Hematopoietic multipotent progenitor cell treated with erythropoietin and hydrocortisone succinate and interleukin-3 and kit ligand, for 6 days (in vitro differentiated cells): ENCODE results near the gene CHST9.
"Not testable (repeated sequence)": the region's sequence is repeated elsewhere in the genome, so short reads cannot be mapped to it uniquely, and the experiment has no call there.

Experiments used
- DNase-seq: peaks from one replicate; pipeline ENCODE4 v3.0.0-alpha.2; 2015

CHST9 gene

GRCh38 chr18:27165412-27165811 lies 19.7 kb downstream of the CHST9 start:
- DNase-seq = no peak

DNA sequence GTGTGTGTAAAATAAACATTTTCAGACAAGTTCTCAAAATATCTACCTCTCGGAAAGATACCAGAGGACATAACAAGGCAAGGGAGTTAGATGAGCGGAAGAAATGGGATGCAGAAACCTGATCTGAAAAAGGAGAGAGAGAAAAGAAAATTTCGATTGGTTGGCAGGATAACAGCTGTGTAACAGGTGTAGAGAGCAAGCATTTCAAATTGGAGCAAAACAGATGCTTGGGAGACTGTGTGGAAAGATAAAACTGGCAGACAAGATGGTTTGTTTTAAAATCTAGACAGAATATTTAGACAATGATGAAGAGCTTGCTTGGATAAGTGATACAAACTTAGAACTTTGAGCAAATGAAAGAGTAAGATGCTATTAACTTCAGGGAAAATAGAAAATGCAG lies 20.2 kb downstream of the CHST9 start:
- no peak for DNase-seq

DNA sequence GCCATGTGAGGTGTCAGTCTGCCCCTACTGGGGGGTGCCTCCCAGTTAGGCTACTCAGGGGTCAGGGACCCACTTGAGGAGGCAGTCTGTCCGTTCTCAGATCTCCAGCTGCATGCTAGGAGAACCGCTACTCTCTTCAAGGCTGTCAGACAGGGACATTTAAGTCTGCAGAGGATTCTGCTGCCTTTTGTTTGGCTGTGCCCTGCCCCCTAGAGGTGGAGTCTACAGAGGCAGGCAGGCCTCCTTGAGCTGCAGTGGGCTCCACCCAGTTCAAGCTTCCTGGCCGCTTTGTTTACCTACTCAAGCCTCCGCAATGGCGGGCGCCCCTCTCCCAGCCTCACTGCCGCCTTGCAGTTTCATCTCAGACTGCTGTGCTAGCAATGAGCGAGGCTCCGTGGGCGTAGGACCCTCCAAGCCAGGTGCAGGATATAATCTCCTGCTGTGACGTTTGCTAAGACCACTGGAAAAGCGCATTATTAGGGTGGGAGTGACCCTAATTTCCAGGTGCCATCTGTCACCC lies 21.9 kb downstream of the CHST9 start:
- DNase-seq = not testable (repeated sequence)

DNA sequence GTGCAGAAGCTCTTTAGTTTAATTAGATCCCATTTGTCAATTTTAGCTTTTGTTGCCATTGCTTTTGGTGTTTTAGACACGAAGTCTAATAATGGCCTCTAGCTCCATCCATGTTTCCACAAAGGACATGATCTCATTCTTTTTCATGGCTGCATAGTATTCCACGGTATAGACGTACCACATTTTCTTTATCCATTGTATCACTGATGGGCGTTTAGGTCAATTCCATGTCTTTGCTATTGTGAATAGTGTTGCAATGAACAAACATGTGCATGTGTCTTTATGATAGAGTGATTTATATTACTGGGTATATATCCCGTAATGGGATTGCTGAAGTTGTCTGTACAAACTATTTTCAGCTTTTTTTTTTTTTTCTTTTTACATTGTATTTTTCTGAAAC lies 35.9 kb downstream of the CHST9 start:
- not testable (repeated sequence) for DNase-seq

DNA sequence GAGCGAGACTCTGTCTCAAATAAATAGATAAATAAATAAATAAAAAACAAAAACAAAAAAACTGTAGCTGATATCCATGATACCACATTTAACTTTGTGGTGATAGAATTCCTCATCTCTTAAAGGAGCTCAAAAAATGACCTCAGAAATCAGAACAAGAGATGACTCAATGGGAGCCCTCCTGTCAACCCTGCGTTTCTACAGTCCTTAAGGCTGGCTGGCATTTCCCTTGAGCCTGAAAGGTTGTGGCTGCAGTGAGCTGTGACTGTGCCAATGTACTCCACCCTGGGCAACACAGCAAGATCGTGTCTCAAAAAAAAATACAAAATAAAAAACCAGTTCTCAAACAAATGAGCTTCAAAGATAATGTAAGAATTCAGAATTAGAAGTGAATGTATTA lies 40.4 kb downstream of the CHST9 start:
- no peak for DNase-seq

DNA sequence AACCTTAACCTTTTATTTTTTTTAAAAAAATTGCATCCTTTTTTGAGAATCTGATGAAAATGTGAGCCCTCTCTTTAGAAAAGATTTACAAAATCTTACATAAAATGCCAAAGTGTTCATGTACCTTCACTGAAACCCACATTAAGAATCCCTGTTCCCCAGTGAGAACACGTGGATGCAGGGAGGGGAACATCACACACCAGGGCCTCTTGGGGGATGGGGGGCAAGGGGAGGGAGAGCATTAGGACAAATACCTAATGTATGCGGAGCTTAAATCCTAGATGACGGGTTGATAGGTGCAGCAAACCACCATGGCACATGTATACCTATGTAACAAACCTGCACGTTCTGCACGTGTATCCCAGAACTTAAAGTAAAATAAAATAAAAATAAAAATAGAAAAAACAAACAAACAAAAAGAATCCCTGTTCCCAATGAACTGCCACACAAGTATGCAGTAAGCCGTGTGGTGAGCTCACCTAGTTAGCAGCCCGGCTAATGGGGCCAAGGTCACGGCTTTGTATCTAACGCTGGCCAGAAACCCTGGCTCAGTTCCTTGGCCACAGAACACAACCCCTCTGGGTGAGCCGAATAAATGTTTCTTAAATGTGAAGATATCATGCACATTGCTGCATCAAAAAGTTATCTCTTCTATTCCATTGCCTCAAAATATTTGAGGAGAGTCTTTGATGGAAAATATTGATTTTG lies 41.4 kb downstream of the CHST9 start:
- DNase-seq = no peak

DNA sequence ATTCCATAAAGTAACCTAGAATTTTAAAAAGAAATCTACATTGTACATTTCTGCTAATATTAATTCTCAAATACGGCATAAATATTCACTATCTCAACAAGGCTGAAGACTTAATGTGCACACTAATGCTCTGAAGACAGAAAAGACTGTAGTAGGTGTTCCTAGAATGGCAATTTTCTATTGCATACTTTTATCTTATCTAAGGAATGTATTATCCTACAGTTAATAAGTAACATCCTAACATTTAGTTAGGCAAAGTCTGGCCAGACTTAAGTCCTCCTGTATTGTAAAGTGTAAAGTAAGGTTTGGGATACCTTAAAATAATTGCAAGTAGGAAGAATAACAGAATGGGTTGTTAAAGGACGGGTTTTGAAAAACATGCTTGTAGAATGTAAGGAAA lies 42.2 kb downstream of the CHST9 start:
- DNase-seq = no peak

DNA sequence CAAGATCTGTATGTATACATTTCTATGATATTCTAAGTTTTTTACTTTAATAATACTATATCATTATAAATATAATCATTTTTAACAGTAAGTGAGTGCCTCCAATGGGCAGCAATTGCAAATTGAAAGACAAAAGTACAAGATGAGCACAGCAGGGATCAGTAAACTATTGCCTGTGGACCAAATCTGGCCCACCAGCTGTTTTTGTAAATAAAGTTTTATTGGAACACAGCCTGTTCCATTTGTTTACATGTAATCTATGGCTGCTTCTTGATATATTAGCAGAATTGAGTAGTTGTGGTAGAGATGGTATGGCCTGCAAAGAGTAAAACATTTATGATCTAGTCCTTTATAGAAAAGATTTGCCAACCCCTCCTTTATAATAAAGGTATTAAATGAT lies 43.2 kb downstream of the CHST9 start:
- no peak for DNase-seq

DNA sequence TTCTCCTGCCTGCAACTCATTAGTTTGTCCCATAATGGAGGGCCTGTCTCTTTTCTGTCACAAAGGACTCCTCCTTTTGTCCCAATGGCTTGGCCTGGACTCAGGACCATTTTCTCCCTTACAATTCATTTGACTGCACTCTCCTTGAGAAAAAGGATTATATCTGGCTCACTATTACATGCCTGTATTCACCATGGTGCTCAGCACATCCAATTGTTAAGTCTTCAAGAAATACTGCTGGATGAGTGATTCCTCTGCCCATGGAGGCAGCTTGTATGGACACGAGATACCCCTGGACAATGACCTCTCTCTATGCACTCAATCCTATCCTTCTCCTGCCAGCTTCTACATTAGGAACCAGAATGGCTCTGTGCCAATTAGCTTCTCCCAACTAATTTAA lies 47.0 kb downstream of the CHST9 start:
- no peak for DNase-seq

GRCh38 chr18:27136208-27136535 lies 48.9 kb downstream of the CHST9 start:
- DNase-seq = no peak

DNA sequence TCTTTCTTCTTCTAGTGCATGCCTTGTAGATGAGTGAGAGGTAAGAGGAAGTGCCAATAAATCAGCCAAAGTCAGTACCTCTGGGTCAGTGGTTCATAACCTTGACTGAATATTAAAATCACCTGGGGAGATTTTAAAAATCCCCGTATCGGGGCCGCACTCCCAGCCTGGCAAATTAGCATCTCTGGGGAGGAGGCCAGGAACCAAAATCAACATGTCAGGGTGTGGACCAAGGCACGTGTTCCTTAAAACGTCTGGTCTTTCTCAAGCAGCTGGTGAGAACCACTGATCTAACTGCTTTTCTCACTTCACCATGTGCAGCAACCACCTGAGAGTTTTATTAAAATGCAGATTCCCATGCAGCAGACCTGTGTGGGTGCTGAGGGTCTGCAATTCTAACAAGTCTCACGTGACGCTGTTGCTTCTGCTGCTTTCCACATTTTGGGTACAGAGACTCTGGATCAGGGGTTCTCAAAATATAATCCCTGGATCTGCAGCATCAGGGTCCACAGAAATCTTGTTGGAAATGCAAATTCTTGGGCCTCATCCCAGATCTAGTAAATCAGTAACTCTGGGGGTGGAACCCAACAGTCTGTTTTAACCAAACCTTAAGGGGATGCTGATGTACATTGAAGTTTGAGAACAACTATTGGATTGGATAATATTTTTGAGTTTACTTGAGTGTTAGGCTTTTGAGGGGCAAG lies 49.5 kb downstream of the CHST9 start:
- DNase-seq = no peak

DNA sequence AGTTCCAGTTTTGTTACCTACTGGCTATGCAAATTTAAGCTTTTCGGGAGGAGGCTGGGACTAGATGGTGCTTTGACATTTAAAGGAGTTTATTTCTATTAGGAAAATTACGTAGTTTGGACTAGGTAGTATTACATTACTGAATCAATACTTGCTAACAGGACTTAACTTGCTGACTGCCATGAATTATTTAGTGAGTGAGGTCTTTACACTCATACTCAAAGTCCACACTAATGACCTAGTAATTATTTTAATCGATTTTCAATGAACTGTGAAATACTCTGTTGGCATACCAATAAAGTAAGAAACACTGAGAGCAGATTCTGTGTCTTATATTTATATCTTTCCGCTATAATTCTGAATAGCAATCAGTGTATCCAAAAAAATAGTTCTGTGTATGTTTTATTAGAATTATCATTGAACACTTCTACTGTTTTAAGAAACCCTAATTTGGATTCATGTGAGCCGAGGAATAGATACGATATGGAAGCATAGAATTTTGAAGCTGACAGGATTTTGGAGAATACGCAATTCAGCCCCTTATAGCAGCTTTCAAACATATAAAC lies 55.0 kb downstream of the CHST9 start:
- DNase-seq = no peak

DNA sequence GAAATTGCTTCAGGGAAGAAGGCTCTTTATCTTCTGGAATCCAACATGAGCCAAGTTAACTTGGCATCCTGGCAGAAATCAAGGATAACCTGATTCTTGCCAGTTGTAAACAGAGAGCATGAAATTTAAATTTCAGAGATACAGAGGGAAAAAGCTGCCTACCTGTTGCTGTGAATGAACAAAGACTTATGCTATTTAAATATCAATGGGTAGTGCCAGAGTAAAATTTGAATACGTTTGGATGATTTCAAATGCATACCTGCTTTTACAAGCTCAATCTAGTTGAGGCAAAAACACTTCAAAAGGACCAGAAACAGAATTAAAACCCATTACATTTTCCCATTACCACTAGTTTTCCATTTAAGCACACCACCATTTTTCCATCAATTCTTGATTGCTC lies 60.9 kb downstream of the CHST9 start:
- no peak for DNase-seq

DNA sequence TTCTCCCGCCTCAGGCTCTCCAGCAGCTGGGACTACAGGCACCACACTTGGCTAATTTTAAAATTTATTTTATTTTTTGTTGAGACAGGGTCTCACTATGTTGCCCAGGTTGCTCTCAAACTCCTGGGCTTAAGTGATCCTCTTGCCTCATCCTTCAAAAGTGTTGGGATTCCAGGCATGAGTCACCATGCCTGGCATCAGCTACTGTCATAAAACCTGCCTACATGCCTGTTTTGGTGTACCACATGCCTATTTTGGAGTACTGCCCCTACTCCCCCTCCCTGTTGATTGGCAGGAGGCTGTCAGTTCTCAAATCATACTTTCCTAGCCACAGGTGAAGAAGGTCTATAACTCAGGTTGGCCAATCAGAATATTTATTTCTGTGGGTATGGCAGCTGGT lies 64.0 kb downstream of the CHST9 start:
- DNase-seq = no peak

DNA sequence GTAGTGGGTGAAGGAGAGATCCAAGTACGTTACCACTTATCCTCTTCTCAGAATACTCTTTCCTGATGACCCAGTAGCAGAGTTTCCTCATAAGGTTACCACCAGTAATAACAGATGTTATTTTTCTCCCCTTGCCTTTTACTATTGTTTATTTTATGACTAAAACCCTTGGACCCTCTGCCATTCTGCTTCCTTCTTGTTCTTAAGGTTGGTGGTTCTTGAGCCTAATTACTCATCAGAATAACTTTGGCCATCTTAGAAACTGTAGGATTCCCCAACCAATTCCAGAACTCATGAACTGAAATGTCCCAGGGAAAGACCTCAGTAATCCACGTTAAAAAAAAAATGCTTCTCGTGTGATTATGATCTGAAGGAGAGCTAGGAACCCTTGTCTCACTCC lies 64.9 kb downstream of the CHST9 start:
- no peak for DNase-seq

DNA sequence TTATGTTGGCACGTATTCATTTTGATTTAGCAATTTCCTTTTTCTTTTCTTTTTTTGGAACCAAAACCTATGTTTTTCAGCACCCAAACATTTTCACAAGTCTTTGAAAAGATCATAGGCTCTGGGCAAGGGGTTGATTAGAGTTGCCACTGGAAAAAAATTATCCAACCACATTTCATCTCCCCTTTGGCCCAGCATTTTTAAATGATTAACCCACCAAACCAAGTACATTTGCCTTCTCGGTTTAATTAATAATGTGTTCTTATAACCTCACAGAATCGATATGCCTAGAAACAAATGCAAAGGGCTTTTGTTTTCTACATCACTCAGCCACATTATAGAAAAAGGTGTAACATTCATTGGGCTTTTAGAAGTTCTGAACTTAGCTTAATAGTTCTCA lies 66.1 kb downstream of the CHST9 start:
- no peak for DNase-seq

DNA sequence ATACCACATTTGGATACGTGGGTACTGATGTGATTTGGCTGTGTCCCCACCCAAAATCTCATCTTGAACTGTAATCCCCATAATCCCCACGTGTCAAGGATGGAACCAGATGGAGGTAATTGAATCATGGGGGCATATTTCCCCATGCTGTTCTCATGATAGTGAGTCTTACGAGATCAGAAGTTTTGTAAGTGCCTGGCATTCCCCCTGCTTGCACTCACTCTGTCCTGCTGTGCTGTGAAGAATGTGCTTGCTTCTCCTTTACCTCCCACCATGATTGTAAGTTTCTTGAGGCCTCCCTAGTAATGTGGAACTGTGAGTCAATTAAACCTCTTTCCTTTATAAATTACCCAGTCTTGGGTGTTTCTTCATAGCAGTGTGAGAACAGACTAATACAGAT lies 70.3 kb downstream of the CHST9 start:
- DNase-seq = no peak

DNA sequence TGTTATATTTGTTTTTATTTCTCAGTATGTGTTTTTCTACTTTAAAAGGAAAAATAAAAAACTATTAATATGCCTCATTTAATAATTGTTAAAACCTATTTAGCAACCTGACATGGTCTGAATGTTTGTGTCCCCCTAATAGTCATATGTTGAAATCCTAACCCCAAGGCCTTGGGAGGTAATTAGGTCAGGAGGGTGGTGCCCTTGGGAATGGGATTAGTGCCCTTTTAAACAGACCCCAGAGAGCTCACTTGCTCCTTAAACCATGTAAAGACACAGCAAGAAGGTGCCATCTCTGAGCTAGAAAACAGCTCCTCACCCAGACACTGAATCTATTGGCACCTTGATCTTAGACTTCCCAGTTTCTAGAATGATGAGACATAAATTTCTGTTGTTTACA lies 71.8 kb downstream of the CHST9 start:
- DNase-seq = no peak

DNA sequence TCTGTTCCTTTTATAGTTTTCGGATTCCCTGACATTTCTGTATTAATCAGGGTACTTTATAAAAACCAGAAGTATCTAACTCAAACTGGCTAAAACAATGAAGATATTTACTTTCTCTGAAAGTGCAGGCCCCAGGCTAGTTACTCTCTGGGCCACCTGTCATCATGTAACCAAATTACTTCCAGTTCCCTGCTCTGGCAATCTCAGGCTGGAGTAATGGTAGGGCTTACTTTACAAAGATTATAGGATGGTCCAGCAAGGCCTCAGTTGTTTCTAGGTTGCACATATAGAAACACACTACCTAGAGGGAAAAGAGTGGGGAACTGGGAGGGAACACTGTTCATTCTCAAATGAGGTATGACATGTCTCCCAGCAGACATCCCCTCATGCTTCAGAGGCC lies 74.8 kb downstream of the CHST9 start:
- no peak for DNase-seq

DNA sequence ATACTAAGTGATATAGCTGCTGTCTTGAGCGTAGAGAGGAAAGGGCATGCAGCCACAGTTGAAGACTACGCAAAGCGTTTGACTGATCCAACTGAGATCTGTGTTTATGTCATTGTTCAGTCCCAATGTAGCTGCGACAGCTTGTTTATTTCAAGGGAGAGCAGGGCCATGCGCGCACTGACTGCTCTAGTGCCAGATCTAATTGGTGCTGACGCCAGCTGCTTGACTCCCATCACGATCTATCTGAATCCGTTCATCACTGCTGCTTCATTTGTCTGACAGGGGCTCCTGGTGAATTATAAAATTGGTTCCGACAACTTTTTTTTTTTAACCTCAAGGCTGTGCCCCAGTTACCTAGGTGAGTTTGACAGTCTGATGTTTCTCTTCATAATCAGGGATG lies 75.7 kb downstream of the CHST9 start:
- DNase-seq = no peak

DNA sequence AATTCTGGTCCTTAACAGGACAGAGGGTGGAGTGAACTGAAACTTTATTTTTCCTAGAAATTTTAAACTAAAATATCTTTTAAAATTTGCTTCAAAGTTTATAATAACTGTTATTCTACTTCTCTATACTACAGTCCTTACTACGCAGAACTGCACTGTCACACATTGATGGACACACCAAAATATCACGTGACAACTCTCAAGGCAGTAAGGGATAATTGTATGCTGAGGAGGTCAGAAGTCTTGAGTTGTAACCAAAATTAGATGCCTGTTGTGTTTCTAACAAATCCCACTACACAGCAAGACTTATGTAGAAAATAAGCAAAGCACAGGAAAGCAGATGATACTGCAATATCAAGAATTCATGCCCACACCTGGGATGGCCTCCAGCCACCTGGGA lies 76.3 kb downstream of the CHST9 start:
- no peak for DNase-seq

- DNase-seq = no peak
These were observed 80.4 kb downstream of the CHST9 start for GRCh38 chr18:27104743-27105142.

DNA sequence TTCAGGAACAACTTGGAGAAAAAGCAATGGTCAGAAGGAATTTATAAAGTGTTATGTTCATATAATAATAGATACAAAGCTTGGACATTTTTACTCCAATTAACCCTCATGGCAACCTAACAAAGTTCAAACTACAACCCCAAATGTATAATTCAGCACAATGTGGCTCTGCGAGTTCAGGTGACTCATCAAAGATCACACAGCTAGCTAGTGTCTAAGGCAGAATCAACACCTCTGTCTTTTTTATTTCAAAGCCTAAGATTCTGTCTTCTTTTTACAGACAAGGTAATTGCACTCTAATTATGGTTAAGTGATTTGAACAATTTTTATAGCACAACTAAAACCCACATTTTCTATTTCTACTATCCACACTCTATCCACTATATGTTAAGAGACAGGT lies 90.5 kb downstream of the CHST9 start:
- DNase-seq = no peak

GRCh38 chr18:27093290-27093689 lies 91.8 kb downstream of the CHST9 start:
- not testable (repeated sequence) for DNase-seq

DNA sequence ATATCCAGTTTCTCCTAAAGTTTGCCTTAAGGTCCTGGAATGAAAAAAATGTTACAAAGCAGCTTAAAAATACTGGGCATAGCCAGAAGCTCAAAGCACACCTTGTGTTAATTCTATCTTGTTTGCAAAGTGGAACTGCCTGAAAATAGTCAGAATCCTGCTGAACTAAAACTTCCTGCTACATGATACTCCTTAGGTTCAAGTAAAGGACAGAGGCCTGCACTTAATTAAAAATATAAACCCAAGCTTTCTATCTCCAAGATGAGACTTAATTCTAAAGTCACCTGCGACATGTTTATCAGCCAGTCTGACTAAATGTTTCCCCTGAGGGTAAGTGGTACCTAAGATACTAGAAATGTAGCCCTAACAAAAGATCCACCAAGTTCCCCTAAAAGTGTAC lies 103.4 kb downstream of the CHST9 start:
- DNase-seq = no peak
